OCI-LY1 (cell line): ENCODE data around the gene PARD6B.

Source experiments
- H2AFZ ChIP-seq: fragments of 200-600 bp; sonication (generic), shearing (Covaris generic); 2 replicates; pipeline ENCODE4 v1.6.0; 2014; ENCODE audit warnings: antibody characterized with exemption, mild to moderate bottlenecking, low read length
- H3F3A ChIP-seq: fragments of 200-600 bp; sonication (generic), shearing (Covaris generic); 2 replicates; pipeline ENCODE4 v1.6.0; 2014; ENCODE audit warnings: mild to moderate bottlenecking, antibody characterized with exemption, low read length, moderate library complexity; ENCODE audit not compliant: insufficient read depth
- H3K27ac ChIP-seq: fragments of 200-600 bp; sonication (generic); 2 replicates; pipeline ENCODE4 v1.5.1; 2014; ENCODE audit warnings: low read length, mixed run types, mild to moderate bottlenecking, low read depth; ENCODE audit not compliant: poor library complexity, severe bottlenecking
- H3K27me3 ChIP-seq: fragments of 200-600 bp; sonication (generic); 2 replicates; pipeline ENCODE4 v1.6.0; 2014; ENCODE audit warnings: antibody characterized with exemption, mild to moderate bottlenecking, low read length, moderate library complexity; ENCODE audit not compliant: insufficient read depth
- H3K36me3 ChIP-seq: fragments of 200-600 bp; sonication (generic); 2 replicates; pipeline ENCODE4 v1.6.1; 2014; ENCODE audit warnings: mild to moderate bottlenecking, antibody characterized with exemption, low read length, moderate library complexity, mixed read lengths; ENCODE audit not compliant: insufficient read depth
- H3K4me1 ChIP-seq: fragments of 200-600 bp; sonication (generic); 2 replicates; pipeline ENCODE4 v1.5.1; 2014; ENCODE audit warnings: mild to moderate bottlenecking, low read length, moderate library complexity; ENCODE audit not compliant: insufficient read depth, severe bottlenecking
- H3K4me2 ChIP-seq: fragments of 200-600 bp; sonication (generic), shearing (Covaris generic); 2 replicates; pipeline ENCODE4 v1.6.1; 2014; ENCODE audit warnings: low read length
- H3K4me3 ChIP-seq: fragments of 200-600 bp; sonication (generic); 2 replicates; pipeline ENCODE4 v1.5.1; 2014; ENCODE audit warnings: low read length, low read depth, mild to moderate bottlenecking, mixed read lengths; ENCODE audit not compliant: poor library complexity, severe bottlenecking
- H3K79me2 ChIP-seq: fragments of 200-600 bp; shearing (Covaris generic); 2 replicates; pipeline ENCODE4 v1.6.1; 2016; ENCODE audit warnings: mixed run types, low read length, mixed read lengths; ENCODE audit not compliant: insufficient read depth
- H3K9ac ChIP-seq: fragments of 200-600 bp; sonication (generic), shearing (Covaris generic); 2 replicates; pipeline ENCODE4 v1.6.1; 2014; ENCODE audit warnings: mild to moderate bottlenecking, low read length, mixed read lengths
- H3K9me2 ChIP-seq: fragments of 200-600 bp; sonication (generic), shearing (Covaris generic); 2 replicates; pipeline ENCODE4 v1.6.1; 2014; ENCODE audit warnings: low read depth, mild to moderate bottlenecking, low read length, mixed read lengths
- H3K9me3 ChIP-seq: fragments of 200-600 bp; shearing (Covaris generic); 2 replicates; pipeline ENCODE4 v1.6.1; 2014; ENCODE audit warnings: low read length, mixed read lengths
- H4K20me1 ChIP-seq: fragments of 200-600 bp; sonication (generic), shearing (Covaris generic); 2 replicates; pipeline ENCODE4 v1.6.0; 2016; ENCODE audit warnings: mild to moderate bottlenecking, low read length; ENCODE audit not compliant: insufficient read depth
- EZH2 ChIP-seq: fragments of 200-600 bp; sonication (generic), shearing (Covaris generic); IDR thresholded peaks from 2 replicates; pipeline ENCODE4 v1.8.0; 2017; ENCODE audit warnings: borderline replicate concordance, mixed run types, mild to moderate bottlenecking, antibody characterized with exemption, low read length, moderate library complexity, mixed read lengths
- TF ChIP-seq, protein P1 (sequence below): fragments of 200-600 bp; sonication (generic), shearing (Covaris generic); IDR thresholded peaks from 2 replicates; pipeline ENCODE4 v1.5.1; 2017; ENCODE audit warnings: mild to moderate bottlenecking, antibody characterized with exemption, low read length, moderate library complexity, mixed read lengths

PARD6B gene

DNA sequence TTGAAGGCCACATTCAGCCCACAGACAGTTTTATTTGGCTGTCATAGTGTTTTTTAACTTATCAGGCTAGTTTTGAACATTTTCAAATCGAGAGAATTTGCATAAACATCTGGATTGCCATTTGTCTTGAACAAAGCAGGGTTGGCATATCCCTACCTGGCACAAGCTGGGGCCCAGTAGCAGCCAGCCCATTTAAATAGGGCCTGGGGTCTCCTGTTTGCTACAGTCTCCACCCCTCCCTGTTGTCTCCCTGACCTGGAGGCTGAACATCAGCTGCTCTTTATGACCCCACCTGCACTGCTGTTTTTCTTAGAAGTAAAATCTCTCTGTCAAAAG lies 73.9 kb downstream of the PARD6B start:
- peak overlapping the region; percentile 69 for H3K9ac ChIP-seq
- H4K20me1 ChIP-seq, result no peaks in the 10 kb centered on the region
- peaks cover 69% of the 10 kb centered on the region for H3K4me1 ChIP-seq
- H3K4me2 ChIP-seq, result peak overlapping the region; percentile 72
- H3K36me3 ChIP-seq, result 0 out of 2 replicates have a peak, but pooled peaks cover 4% of the 10 kb centered on the region
- no peak overlapping the region for H2AFZ ChIP-seq
- peaks cover 24% of the 10 kb centered on the region for H3K79me2 ChIP-seq
- H3K9me3 ChIP-seq, result 0 out of 2 replicates have a peak, but pooled peaks cover 2% of the 10 kb centered on the region
- H3K27ac ChIP-seq, result peak overlapping the region; percentile 99
- TF ChIP-seq EZH2, result no peak
- TF ChIP-seq, protein P1, sequence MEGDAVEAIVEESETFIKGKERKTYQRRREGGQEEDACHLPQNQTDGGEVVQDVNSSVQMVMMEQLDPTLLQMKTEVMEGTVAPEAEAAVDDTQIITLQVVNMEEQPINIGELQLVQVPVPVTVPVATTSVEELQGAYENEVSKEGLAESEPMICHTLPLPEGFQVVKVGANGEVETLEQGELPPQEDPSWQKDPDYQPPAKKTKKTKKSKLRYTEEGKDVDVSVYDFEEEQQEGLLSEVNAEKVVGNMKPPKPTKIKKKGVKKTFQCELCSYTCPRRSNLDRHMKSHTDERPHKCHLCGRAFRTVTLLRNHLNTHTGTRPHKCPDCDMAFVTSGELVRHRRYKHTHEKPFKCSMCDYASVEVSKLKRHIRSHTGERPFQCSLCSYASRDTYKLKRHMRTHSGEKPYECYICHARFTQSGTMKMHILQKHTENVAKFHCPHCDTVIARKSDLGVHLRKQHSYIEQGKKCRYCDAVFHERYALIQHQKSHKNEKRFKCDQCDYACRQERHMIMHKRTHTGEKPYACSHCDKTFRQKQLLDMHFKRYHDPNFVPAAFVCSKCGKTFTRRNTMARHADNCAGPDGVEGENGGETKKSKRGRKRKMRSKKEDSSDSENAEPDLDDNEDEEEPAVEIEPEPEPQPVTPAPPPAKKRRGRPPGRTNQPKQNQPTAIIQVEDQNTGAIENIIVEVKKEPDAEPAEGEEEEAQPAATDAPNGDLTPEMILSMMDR, result no peak
- 0 out of 2 replicates have a peak, but pooled peaks cover 3% of the 10 kb centered on the region for H3F3A ChIP-seq
- peak overlapping the region; percentile 49 for H3K4me3 ChIP-seq
- no peaks in the 10 kb centered on the region for H3K27me3 ChIP-seq
- H3K9me2 ChIP-seq, result no peaks in the 10 kb centered on the region

DNA sequence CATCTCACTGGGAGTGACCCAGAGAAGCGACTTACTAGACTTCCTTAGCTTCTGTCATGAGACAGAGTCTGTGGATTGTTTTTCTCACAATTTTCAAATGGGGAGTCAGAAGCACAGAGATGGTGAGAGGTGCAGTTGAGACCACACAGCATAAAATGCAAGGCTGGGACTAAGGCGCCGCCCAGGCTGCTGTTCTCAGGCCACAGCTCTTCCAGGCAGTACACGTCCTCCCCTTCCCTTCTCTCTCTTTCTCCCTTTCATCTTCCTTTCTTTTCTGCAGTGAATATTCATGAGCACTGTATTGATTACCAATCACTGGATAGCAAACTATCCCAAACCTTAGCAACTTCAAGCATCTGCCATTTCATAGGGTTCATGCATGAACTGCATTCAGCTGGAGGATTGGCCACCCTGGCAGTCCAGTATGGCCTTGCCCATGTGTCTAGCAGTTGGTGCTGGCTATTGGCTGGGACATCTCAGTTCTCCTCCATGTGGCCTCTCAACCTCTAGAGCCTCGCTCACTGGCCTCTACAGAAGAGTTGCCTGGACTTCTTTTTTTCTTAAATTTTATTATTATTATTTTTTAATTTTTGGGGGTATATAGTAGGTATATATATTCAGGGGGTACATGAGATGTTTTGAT lies 74.9 kb downstream of the PARD6B start:
- TF ChIP-seq, protein P1, result no peak
- no peak for TF ChIP-seq EZH2
- H3K9me2 ChIP-seq, result no peaks in the 10 kb centered on the region
- H3K9me3 ChIP-seq, result 0 out of 2 replicates have a peak, but pooled peaks cover 2% of the 10 kb centered on the region
- H3K4me2 ChIP-seq, result peak overlapping the region; percentile 72
- peak overlapping the region; percentile 69; the same call in 1 of the 2 replicates for H3K9ac ChIP-seq
- H3K27ac ChIP-seq, result peak overlapping the region; percentile 99
- H3F3A ChIP-seq, result 0 out of 2 replicates have a peak, but pooled peaks cover 3% of the 10 kb centered on the region
- H3K36me3 ChIP-seq, result 0 out of 2 replicates have a peak, but pooled peaks cover 4% of the 10 kb centered on the region
- no peak overlapping the region for H2AFZ ChIP-seq
- peaks cover 31% of the 10 kb centered on the region for H3K79me2 ChIP-seq
- peak overlapping the region; percentile 49 for H3K4me3 ChIP-seq
- no peaks in the 10 kb centered on the region for H4K20me1 ChIP-seq
- H3K4me1 ChIP-seq, result peaks cover 69% of the 10 kb centered on the region
- no peaks in the 10 kb centered on the region for H3K27me3 ChIP-seq
